ENCODE data around the gene SNAPC2.
"Not testable (repeated sequence)": the region's sequence is repeated elsewhere in the genome, so short reads cannot be mapped to it uniquely, and the experiment has no call there.

Gene SNAPC2

DNA sequence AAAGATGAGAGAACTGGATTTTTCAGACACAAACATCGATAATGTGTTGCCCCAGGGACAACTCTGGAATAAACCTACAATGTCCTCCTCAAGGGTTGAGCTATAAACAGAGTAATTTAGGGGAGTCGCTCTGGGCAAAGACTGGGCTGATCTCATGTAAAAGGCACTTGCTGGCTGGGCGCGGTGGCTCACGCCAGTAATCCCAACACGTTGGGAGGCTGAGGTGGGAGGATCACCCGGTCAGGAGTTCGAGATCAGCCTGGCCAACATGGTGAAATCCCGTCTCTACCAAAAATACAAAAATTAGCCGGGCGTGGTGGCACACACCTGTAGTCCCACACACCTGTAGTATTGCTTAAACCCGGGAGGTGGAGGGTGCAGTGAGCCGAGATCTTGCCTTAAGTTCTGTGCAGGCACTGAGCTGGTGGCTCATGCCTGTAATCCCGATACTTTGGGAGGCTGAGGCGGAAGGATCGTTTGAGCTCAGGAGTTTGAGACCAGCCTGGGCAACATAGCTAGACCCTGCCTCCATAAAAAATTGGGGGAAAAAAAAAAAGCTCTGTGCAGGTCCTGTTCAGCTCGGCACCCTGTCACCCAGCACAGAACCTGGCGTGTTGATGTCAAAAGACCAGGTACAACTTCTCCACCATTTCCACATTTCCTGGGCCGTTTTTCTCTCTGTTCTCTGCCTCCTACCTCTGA, 21.9 kb downstream of the SNAPC2 start:
- DNase-seq, result no peak

DNA sequence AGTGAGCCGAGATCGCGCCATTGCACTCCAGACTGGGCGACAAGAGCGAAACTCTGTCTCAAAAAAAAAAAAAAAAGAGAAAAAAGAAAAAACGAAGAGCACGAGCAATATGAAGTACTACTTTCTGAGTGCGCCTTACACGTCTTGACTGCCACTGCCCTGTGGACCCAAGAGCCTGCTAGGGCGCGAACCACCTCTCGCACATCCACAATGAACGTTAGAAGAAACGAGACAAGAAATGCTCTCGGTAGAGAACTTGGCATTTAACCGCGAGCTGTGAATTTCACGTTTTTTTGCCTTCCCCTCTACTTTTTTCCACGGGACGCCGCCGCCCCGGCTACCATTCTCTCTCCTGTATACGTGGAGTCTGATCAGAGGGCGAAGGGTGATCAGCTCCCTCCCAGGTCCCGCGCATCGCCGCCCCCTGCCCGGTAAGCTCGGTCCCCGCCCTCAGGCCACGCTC, 22.9 kb downstream of the SNAPC2 start:
- DNase-seq, result no peak

DNA sequence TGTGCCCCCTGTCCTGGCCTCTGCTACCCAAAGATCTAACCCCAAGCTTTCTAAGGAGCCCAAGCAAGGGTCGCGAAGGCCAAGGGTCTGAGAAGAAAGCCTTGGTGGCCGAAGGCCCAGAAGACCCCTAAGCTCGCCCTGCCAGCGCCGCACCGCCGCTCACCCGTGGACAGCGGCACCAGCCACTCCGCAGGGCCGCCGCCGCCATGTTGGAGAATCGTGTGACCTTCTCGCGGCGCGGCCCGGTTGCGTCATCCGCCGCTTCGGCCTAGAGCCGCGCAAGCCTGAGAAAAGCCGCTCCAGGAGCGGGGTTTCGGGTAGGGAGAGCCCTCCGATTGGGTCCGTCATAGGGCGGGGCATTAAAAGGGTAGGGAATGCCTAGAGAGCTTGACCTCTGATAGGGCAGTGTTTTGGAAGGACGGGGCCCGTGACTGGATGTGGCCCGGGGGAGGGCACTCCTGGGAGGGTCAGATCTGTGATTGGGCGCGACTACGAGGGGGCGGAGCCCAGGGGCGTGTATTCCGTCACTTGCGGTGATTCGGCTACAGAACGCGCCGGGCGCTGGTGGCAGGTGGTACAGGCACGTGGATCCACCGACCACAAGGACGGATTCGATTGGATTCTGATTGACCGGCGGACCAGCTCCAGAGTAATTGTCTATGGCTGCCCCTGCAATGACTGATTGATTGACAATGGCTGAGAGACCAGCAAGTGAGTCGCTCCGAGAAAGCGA, 23.5 kb downstream of the SNAPC2 start, which contains the start of gene TIMM44:
TIMM44 (minus strand) TSS at position 223 of the 733 bp plus-strand sequence; CDS start at position 208, 15 bp downstream.
- peak; percentile 100 for DNase-seq

DNA sequence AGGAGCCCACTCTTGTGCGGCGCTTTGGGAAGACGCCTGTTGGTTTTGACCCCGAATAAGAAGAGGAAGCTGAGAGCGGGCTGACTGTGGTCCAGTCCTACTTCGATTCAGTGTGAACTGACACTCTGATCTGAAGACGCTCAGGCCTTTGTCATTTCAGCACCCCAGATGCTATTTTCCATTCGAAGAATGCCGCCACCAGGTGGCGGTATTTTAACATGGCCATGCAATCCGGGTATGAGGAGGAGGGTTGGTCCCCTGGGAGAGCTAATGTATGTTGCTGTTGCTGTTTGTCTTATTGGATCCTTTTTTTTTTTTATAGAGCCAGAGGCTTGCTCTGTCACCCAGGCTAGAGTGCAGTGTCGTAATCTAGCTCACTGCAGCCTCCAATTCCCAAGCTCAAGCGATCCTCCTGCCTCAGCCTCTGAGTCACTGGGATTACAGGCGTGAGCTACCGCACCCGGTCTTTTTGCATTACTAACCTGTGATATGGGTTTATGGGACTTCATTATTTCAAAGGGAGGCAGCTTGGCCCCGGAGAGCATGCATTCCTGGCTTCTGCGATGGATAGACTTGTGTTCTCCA, 24.1 kb downstream of the SNAPC2 start:
- DNase-seq, result peak; percentile 88

DNA sequence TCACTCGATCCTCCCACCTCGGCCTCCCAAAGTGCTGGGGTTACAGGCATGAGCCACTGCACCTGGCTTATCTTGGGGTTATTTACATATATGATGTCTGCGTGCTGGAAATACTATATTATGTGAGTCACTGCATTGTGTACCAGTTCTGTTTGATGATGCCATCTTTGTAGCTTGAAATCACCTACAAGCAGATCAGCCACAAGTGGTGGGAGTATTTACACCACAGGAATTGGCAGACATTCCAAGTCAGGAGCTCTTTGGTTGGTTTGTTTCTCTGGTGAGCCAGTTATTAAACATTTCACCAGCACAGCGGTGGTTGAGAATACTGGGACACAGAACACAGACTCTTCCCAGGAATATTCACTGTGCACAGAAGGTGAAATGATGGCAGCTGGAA, 27.8 kb downstream of the SNAPC2 start:
- no peak for DNase-seq

DNA sequence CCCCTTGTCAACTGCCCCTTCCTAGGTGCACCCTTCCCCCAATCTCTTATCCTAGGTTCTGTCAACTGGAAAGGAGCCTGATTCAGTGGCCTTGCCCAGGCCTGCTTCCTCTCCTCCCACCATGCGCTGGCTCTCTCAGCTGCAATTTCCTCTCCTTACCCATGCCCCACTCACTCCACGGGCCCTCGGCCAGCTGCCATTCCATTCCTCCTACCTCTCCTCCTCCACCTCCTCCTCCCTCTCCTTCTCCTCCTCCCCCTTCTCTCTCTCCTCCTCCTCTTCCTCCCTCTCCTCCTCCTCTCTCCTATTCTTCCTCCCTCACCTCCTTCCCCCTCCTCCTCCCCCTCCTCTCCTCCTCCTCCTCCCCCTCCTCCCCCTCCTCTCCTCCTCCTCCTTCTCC, 32.9 kb downstream of the SNAPC2 start:
- DNase-seq, result no peak

DNA sequence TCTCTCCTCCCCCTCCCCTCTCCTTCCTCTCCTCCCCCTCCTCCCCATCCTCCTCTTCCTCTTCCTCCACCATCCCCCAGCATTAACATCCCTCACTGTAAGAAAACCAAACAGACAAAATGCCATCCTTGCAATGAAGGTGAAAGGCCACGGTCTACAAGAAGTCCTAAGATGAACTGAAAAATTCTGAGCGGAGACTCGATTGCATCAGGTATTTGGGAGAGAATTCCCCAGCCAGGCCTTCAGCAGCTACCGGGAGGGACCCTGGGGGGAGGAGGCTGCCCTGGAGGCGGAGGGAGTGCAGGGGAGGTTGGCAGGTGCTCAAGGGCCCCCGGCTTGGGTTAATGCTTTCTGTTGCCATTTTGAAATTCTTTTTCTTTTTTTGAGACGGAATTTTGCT, 33.4 kb downstream of the SNAPC2 start:
- DNase-seq, result no peak

DNA sequence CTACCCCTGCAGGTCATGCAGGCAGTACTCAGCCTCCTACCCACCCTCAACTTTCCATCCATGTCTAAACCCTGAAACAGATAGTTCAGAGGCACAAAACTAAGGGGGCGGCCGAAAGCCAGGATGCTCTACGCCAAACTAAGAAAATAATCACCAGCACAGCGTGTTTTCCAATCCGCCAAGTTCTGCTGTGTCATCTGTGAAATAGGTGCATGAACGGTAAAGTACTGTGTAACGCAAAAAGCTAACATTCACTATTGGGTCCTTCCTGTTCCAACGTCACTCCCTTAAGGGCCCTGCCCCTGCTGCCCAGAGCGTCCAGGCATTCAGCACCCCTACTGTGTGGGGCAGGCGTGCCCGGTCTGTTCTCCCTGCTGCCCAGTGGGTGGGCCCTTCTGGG, 35.6 kb downstream of the SNAPC2 start:
- no peak for DNase-seq

DNA sequence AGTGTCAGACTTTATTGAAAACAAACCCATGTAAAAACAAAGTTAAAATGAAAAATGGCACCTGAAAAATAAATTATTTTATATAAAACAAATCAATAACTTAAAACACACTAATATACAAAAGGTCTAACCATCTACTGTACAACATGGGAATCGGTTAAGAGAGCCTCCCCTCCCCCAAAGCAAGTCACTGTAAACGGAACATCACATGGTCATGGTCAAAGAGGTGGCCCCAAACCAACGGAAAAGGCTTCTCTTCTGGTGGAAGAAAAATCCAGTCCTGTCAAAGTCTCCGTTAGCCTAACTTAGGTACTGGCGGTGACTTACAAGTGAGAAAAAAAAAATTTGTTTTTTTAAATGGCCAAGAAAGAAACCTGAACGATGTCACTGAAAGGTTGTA, 39.1 kb downstream of the SNAPC2 start:
- DNase-seq, result no peak

DNA sequence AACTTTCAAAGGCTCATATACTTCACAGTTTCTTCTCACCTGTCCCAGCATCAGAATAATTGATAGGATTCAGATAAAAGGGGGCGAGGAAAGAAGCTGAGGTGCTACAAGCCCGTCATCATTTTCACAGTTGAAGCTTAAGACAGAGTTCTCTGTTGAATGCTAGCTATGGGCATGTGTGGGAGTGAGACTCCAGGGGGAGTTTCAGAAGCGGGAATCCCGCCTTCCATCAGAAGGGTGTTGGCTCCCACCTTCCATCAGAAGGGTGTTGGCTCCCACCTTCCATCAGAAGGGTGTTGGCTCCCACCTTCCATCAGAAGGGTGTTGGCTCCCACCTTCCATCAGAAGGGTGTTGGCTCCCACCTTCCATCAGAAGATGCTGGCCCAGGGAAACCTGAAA, 40.9 kb downstream of the SNAPC2 start:
- DNase-seq, result not testable (repeated sequence)

DNA sequence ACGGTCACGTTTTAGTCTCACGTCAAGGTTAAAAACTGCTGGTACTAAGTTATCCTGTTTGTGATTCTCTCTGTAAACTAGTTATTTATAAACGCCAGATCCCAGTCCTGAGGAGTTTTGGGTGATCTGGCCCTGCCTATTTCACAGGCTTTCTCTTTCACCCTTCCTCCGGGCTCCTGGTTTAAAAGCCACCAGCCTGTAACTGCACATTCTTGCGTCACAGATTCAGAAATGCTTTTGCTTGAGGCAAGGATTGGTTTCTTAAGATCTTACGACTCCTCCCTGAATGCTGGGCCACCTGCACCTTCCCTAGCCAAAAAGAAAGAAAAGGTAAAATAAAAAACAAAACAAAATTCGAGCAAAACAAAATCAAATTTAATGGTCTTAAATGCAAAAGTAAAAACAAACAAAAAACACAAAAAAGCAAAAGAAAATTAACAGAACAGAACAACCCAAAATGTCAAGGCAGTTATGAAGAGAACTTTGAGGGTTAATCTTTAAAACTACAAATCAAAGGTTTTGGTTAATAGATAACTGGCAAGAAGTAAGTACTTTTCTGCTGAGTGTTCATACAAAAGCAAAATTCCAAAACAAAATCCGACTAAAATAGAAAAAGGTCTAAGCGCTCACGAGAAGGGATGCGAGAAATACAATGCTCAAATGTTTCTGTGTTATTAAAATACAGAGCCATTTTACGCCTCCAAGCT, 41.9 kb downstream of the SNAPC2 start:
- DNase-seq, result no peak

DNA sequence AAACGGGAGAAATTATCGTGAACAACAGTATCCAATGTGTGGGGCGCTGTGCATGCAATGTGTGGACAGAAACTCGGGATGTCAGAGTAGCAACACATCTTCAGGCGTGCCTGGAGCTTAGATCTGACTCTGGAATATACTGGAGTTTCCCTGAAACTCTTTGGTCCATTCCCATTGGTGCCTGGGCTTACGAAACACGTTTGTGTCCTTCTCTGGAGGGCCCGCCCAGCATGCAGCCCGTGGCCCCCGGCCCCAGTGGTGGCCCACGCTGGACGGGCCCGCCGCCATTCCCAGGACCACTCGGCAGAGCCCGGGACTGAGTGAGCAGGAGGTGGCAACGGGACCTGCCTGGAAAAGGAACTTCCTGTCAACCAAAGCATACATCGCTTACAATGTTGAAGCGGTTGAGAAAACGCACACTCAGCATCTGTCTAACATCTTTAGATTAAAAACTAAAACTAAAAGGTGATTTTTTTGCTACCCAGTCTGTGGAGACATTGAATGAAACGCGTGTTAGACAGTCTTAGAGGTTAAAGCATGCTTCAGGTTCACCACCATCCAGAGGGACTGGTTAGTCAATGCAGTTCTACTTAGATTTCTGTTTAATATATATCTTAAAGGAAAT, 42.6 kb downstream of the SNAPC2 start:
- DNase-seq, result no peak

DNA sequence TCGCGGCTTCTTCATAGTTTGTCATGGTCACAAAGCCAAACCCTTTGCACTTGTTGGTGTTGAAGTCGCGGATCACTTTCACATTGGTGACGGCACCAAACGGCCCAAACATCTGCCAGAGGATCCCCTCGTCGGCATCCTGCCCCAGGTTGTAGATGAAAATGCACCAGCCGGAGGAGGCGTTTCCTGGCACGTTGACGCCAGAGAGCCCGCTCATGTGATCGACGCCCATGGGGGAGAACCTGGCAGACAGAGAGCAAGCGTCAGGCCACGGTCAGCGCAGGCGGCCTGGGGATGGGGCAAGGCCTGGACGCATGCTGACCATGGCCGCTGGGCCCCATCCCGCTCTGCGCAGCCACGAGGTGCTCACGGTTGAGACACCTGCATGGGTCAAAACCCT, 43.4 kb downstream of the SNAPC2 start:
- no peak for DNase-seq

DNA sequence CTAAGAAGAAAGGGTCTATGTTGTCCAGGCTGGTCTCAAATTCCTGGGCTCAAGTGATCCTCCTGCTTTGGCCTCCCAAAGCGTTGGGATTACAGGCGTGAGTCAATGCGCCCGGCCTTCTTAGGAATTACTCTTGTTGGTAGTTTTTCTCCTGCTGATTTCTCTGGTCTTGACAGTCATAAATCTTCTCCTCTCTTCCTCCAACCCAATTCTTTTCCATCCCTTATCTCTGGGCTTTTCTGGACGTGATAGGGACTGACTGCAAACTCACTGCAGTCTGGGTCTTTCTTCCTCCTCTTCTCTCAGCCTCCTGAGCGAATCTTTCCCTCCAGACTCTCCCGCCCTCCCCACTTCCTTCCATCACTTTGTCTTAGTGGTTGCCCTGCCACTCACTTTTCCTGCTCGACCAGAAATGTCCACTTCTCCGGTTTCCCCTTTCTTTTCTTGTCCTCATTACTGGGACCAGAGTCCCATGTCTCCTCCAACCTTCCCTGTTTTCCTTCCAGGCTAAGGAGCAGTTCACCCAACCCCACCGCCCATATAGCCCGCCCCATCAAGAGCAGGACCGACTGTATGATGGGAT, 45.2 kb downstream of the SNAPC2 start:
- DNase-seq, result no peak

DNA sequence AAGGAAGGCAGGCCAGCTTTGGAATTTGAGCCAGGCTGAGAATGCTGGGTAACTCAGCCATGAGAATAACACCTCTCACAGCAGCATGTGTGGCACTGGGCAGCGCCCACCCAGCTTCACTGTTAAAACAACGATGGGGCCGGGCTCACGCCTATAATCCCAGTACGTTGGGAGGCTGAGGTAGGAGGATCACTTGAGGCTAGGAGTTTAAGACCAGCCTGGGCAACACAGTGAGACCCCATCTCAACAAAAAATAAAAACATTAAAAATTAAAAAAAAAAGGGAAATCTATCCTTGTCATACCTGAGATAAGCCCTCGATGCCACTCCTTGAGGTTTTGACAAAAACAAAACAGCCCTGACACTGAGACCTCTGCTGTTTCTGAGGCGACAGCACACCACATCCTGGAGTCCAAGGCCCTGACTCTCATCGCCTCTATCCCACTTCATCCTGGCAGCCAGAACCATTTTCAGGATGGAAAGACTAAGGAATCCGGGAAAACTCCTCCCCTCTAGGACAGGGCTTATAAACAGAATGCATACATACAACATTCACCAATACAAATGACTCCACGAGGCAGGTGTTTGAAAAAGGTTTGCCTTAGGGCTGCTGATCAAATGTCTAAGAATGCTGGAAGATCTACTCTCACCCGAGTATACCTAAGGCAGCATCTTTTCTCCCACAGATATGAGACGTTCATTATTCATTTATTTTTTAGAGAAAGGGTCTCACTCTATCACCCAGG, 46.0 kb downstream of the SNAPC2 start:
- no peak for DNase-seq

DNA sequence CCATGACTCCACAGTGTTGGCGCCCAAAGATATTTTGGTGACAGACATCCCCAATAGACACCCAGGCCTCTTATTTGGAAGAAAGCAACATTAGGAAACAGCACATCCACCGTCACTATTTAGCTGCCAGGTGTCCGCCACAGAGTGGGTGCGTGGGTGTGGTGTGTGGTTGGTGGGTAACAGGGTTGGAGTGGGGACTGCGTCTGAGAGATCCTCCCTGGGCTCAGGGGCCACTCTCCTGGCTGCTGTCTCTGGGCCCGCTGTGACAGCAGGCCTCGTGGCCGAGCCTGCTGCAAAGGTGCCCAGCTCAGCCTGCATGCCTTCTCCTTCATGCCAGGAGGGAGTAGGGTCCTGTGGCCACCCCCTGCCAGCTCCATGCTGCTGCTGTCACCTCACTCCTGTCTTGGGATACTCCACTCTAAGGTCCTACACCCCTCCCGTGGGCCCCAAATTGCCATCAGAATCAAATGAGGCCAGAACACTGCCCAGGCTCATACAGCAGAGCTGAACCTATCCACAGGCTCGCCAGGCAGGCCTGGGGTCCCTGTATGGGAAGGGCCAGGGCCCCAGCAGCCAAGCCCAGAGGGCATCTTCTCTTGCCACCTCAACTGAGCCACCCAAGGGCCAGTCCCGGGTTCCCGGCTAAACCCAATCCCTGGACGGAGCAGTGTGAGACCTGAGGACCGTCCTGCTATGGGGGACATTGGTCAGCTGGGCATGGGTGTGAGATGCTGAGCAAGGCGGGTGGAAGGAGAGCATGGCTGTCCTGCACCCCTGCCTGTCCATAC, 48.1 kb downstream of the SNAPC2 start:
- DNase-seq, result no peak

DNA sequence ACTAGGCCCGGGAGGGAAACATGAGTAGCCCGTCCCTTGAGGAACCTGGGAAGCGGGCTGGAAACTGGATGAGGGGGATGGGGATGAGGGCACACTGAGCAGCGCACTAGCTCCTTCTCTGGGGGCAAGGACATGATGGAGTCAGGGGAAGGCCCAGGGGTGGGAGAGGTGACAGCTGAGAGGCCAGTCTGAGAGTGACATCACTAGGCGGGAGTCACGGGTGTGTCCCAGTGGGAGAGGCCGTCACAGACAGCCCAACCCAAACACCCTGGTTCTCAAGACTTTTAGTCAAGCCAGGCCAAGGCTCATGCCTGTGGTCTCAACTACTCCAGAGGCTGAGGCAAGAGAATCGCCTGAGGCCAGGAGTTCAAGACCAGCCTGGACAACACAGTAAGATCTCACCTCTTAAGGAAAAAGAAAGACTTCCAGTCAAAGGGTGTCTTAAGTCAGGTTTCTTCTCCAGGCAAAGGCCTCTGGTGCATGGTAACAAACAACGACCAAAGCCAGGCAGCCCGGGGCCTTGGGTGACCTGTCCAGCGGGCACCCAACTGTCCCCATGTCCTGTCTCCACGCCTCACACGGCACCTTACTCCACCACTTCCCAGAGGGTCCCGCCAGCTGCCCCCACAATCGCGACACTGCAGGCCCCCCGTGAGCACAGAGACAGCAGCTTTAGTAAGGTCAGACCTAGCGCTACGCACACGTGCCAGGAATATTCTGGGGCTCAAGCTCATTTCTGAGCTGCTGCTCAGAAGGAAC, 48.8 kb downstream of the SNAPC2 start:
- no peak for DNase-seq

DNA sequence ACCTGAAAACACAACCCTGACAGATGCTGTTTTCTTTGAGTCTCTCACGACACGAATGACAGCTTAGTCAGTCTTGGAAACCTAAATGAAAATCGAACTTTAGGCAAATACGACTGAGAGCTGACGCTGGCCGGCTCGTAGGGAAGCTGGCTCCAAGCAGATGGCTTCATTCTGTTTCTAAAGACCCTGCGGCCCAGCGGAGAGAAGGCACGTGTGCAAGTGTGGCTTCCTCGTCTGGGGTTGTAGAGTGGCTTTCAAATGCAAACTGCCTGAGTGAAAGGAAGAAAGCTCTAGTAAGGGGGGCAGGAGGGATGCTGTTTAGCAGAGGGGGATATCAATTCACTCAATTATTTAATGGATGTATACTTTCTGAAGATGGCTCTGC, 49.4 kb downstream of the SNAPC2 start:
- DNase-seq, result no peak

DNA sequence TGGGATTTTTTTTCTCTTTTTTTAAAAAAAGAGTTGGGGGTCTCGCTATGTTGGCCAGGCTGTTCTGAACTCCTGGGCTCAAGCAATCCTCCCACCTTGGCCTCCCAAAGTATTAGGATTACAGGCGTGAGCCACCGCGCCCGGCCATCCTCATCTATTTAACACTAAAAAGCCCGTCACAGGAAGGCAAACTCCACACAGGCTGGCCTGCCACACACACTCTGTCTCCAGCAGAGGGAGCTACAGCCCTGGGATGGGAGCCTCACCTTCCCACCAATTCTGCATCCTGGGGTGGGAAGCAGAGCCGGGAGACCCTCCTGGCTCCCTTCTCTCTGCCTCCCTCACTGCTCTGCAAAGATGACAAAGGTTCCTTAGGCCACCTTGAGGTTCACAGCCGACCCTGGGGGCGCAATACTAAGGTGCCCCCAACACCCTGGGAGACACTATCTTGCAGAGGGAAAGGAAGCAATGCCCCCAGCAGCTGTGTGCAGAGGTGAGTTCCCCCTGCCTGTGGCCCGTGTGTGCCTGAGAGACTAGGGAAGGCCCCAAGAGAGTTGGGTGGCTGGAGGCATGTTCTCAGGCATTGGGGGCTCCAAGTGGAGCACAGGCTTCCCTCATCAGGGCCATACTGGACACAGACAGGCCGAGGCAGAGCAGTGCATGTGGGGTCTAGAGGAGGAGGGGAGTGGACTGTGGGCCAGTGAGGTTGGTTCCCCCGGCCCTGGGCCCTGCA, 50.7 kb downstream of the SNAPC2 start:
- peak; percentile 8 for DNase-seq
